ENCODE measurements around the gene CDNF. TPM values are rescaled to one million over a fixed set of nuclear protein-coding genes. Genes with fewer than 3 reads are reported as not detected.

The CDNF gene
- total RNA-seq: 0.76 and 1.0 TPM in 2 replicates

GRCh38 chr10:14837757-14838581 is at the start of gene CDNF, which contains the start of the genes HSPA14 and MSANTD7:
TSS of gene CDNF (minus strand) at chr10:14838037. CDS start at chr10:14837946, 91 bp downstream.
TSS of gene HSPA14 (plus strand) at chr10:14838306. CDS start at chr10:14838403, 97 bp downstream.
TSS of gene MSANTD7 (plus strand) at chr10:14838306. CDS start at chr10:14842285, 3,979 bp downstream.

DNA sequence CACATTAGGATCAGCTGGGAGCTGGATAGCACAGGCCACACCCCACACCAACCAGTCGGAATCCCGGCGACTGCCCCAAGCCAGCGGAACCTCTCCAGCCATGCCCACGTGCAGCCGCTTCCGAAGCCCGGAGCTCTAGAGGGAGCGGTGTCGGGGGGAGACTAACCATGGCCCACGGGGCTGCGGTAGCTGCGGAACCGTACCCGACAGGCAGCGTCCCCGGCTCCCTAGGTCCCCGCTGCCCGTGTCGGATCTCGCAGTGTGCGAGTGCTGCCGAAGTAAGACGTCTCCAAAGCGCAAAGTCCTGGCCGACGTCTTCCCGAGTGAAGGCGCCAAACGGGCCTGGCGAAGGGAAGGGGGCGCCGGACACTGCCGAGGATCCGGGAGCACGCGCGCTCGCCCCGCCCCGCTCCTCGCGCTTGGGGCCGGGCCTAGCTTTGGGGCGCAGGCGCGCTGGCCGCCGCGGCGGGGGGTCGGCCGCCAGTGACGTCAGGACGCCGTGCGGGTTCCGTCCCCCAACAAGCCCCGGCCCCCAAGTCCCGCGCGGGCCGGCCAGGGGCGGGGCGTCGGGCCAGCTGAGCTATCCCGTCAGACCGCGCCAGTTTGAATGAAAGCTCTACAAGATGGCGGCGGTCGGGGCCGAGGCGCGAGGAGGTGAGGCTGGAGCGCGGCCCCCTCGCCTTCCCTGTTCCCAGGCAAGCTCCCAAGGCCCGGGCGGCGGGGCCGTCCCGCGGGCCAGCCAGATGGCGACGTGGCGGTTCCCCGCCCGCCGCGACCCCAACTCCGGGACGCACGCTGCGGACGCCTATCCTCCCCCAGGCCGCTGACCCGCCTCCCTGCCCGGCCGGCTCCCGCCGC is 40.7 kb upstream of the CDNF start, which contains the start of gene SUV39H2:
Gene SUV39H2, plus strand, starts transcription at position 601 of the 858 bp plus-strand sequence. Its CDS starts 23 bp downstream, at position 624.

DNA sequence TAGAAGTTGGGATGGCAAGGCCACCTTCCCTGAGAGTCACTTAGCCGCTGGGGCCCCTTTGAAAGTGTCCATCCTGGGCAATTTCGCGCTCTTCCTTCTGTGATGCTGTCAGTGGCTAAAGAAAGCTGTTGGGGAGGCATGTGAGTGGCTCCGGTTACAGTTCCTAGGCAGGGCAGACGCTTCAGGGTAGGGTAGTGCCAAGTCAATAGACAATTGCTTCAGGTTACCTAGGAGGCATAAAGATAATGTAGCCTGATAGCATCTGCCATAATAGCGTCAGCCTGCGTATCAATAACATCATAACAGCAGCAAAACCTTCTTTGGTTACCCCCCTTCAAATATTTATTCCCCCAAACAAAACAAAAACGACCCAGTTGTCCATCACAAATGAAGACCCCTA is 63.0 kb downstream of the CDNF start, which contains the start of gene FAM107B:
Gene FAM107B, minus strand, starts transcription at position 101 of the 400 bp plus-strand sequence. CDS start 234 bp downstream, outside the sequence.

Other genes with a start within 250 kb of the CDNF start
- gene FAM107B, start 63.1 kb downstream of the CDNF start, total RNA-seq: 88.1 and 133 TPM in 2 replicates
- 10.0 and 13.4 TPM in 2 replicates for gene HSPA14, start 269 bp upstream of the CDNF start, total RNA-seq
- gene MSANTD7, start 269 bp upstream of the CDNF start, total RNA-seq: 15.1 and 21.7 TPM in 2 replicates
- gene SUV39H2, start 40.8 kb upstream of the CDNF start, total RNA-seq: 4.3 and 9.4 TPM in 2 replicates
- 6.1 and 9.9 TPM in 2 replicates for gene DCLRE1C, start 116.1 kb upstream of the CDNF start, total RNA-seq
- gene MEIG1, start 121.4 kb upstream of the CDNF start, total RNA-seq: 0.22 and 0.34 TPM in 2 replicates
- gene OLAH, start 205.9 kb upstream of the CDNF start, total RNA-seq: 0.26 TPM in 1 of 2 replicates, not detected in the other

Measured in dermis lymphatic vessel endothelial cell (primary cell).